ENCODE measurements around the gene MEI1. TPM values are rescaled to one million over a fixed set of nuclear protein-coding genes. Genes with fewer than 3 reads are reported as not detected.

Gene MEI1
- total RNA-seq, 2 donors from 2014 or later, result 0.71 to 15.5 TPM

DNA sequence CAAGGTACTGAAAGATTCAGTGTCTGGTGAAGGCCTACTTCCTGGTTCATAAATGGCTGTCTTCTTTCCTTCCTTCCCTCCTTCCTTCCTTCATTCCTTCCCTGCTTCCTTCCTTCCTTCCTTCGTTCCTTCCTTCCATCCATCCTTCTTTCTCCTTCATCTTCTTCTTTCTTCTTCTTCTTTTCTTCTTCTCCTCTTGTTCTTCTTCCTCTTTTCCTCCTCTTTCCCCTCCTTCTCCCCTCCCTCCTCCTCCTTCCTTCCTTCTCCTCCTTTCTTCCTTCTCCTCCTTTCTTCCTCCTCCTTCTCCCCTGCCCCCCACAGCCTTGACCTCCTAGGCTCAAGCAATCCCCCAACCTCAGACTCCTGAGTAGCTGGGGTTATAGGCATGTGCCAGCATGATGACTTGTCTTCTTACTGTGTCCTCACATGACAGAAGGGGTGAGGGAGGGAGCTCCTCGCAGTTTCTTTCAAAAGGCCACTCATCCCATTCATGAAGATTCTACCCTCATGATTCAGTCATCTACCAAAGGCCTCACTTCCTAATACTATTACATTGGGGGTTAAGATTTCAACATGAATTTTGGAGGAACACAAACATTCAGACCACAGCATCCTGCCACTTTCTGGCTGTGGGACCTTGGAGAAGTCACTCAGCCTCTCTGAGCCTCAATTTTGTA is 78.6 kb downstream of the MEI1 start:
- TF ChIP-seq, protein P1, sequence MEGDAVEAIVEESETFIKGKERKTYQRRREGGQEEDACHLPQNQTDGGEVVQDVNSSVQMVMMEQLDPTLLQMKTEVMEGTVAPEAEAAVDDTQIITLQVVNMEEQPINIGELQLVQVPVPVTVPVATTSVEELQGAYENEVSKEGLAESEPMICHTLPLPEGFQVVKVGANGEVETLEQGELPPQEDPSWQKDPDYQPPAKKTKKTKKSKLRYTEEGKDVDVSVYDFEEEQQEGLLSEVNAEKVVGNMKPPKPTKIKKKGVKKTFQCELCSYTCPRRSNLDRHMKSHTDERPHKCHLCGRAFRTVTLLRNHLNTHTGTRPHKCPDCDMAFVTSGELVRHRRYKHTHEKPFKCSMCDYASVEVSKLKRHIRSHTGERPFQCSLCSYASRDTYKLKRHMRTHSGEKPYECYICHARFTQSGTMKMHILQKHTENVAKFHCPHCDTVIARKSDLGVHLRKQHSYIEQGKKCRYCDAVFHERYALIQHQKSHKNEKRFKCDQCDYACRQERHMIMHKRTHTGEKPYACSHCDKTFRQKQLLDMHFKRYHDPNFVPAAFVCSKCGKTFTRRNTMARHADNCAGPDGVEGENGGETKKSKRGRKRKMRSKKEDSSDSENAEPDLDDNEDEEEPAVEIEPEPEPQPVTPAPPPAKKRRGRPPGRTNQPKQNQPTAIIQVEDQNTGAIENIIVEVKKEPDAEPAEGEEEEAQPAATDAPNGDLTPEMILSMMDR (IDR thresholded peaks at IDR 0.05), result no peak

DNA sequence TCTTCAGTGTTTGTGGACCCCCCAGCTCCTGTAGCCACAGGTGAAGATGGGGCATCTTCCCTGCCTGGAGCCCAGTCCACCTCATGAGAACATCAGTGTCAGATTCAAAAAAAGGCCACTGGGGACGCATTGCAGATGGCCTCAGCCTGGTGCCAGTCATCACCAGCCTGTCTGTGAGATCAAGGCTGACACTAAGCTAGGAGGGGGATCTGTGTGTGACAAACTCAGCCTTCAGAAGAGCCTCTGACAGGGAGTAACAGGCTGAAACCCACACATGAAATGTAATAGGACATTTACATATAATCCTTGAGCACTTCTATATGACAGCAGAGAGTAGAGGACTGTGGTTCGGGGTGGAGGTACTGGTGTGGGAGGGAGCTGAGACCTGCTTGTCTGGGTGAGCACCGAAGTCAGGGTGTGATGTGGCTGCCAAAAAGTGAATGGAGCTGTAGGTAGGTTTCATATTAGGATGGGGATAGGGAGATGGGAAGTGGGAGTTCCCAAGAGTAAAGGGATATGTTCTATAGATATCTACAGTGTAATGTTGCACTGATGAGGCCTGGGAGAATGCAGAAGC is 80.7 kb downstream of the MEI1 start:
- TF ChIP-seq, protein P1 (IDR thresholded peaks at IDR 0.05), result no peak
- Histone ChIP-seq H3K4me3 (no peak overlapping the region), H3K27ac (no peak overlapping the region), H3K36me3 (no peaks in the 10 kb centered on the region), H3K9me3 (no peaks in the 10 kb centered on the region), H3K4me1 (no peaks in the 10 kb centered on the region), H3K27me3 (no peaks in the 10 kb centered on the region)
- no peak for DNase-seq (ENCODE audit: low spot score)

More for the DNA sequence above, 78.6 kb downstream of the MEI1 start:
- H3K27me3 ChIP-seq, result no peaks in the 10 kb centered on the region
- no peaks in the 10 kb centered on the region for H3K36me3 ChIP-seq
- H3K27ac ChIP-seq, result no peak overlapping the region
- no peaks in the 10 kb centered on the region for H3K9me3 ChIP-seq
- H3K4me1 ChIP-seq, result no peaks in the 10 kb centered on the region
- no peak for DNase-seq (ENCODE audit: low spot score)
- no peak overlapping the region for H3K4me3 ChIP-seq

DNA sequence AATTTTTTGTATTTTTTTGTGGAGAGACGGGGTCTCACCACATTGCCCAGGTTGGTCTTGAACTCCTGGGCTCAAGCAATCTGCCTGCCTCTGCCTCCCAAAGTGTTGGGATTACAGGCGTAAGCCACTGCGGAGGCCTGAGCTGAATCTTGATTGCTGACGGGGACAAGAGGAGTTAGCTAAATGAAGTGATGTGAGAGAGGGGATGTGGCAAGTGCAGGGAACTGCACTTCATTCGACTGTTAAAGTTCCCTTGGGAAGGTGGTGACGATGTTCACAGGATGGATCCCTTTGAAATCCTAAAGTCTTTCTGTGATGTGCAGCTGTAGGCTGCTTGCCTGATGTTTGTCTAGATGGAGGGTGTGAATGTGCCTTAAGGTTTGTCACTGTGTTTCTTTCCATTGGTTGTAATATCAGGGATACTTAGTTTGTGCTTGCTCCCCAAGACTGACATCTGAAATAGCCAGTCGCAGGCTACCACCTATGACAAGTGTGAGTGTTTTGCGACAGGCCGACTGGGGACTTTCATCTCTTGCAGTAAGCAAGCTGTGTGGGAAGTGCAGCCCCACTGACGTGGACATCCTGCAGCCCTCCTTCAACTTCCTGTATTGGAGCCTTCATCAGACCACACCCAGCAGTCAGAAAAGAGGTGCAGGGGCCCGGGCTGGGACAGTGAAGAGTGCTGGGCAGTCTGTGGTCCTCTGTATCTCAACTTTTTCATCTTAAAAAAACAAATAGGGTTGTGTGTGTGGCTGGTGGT is 81.6 kb downstream of the MEI1 start:
- no peaks in the 10 kb centered on the region for H3K27me3 ChIP-seq
- H3K4me3 ChIP-seq, result no peak overlapping the region
- DNase-seq (ENCODE audit: low spot score), result peak; percentile 69
- no peaks in the 10 kb centered on the region for H3K36me3 ChIP-seq
- H3K4me1 ChIP-seq, result no peaks in the 10 kb centered on the region
- no peak overlapping the region for H3K27ac ChIP-seq
- no peaks in the 10 kb centered on the region for H3K9me3 ChIP-seq
- TF ChIP-seq, protein P1 (IDR thresholded peaks at IDR 0.05), result no peak

DNA sequence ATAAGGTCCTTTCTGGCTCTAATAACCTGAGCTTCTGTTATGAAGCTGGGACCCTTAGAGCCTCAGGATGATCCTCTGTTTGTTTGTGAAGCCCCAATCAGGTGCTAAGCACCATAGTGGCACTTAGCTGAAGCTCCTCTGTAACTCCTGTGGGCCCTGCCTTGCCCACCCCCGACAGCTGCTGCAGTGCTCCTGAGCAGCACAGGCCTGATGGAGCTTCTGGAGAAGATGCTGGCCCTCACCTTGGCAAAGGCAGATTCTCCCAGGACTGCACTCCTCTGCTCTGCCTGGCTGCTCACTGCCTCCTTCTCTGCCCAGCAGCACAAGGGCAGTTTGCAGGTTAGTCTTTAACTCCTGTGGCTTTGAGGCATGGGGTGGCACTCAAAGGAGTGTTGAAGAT is 82.2 kb downstream of the MEI1 start:
- no peak for DNase-seq (ENCODE audit: low spot score)
- Histone ChIP-seq H3K36me3 (no peaks in the 10 kb centered on the region), H3K9me3 (no peaks in the 10 kb centered on the region), H3K27me3 (no peaks in the 10 kb centered on the region), H3K4me1 (no peaks in the 10 kb centered on the region), H3K27ac (no peak overlapping the region), H3K4me3 (no peak overlapping the region)
- TF ChIP-seq, protein P1 (IDR thresholded peaks at IDR 0.05), result no peak

DNA sequence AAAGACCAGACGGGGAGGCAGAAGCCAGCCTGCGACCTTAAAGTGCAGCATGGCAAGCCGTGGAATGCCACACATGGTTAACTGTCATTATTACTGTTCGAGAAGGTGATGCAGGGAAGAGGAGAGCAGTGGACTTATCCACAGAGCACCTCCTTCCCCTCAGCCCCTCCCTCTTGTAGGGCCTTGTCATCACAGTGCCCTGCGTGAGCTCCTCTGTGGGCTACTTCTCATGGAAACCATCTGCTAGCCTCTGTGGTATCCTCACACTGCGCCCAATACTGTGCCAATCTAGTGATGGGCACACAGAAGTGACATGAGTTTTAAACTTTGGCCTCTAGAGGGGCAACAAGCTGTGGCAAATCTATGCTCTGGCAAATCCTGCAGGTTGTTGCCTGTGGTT is 83.0 kb downstream of the MEI1 start:
- H3K9me3 ChIP-seq, result no peaks in the 10 kb centered on the region
- DNase-seq (ENCODE audit: low spot score), result no peak
- H3K36me3 ChIP-seq, result no peaks in the 10 kb centered on the region
- no peak overlapping the region for H3K27ac ChIP-seq
- TF ChIP-seq, protein P1 (IDR thresholded peaks at IDR 0.05), result no peak
- H3K27me3 ChIP-seq, result no peaks in the 10 kb centered on the region
- H3K4me1 ChIP-seq, result no peaks in the 10 kb centered on the region
- no peak overlapping the region for H3K4me3 ChIP-seq
